ENCODE results near the gene CHN1.

DNA sequence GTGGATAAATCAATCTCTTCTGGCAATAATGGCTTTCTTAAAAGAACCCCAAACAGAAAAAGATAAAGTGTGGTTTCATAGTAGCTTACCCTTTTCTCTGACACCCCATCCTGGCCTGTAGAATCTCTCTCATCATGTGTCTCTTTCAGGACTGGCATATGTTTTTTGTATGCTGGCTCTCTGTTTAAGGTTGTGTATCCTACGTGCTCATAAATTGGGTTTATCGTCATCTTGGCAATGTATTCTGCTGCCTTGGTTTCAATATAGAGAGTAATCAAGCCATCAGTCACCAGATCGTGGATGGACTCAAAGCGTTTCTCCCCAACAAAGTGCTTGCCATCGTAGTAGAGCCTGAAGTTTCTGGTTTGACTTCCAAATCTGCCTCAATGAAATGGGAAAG, 127.4 kb downstream of the CHN1 start:
- TF ChIP-seq ELF4 (IDR thresholded peaks at IDR 0.05) (no peak), FOXA1 (IDR thresholded peaks at IDR 0.05) (no peak), BHLHE40 (IDR thresholded peaks at IDR 0.05; ENCODE audit: borderline replicate concordance) (no peak), SP1 (IDR thresholded peaks at IDR 0.05) (no peak), ZNF384 (IDR thresholded peaks at IDR 0.05) (no peak), SUZ12 (IDR thresholded peaks at IDR 0.05) (no peak), TARDBP (IDR thresholded peaks at IDR 0.05) (no peak), CTBP1 (IDR thresholded peaks at IDR 0.05; ENCODE audit: borderline replicate concordance) (no peak), FOXM1 (IDR thresholded peaks at IDR 0.05; ENCODE audit: borderline replicate concordance) (no peak)
